Ramos (cell line): ENCODE results near the gene VPS51.

ENCODE experiments used
- in situ Hi-C: fragments of 300-500 bp; cut with MboI; formaldehyde crosslinking; loops from one replicate; pipeline ENCODE4 v1.14.3; 2022; ENCODE audit warnings: low sequenced_read_pairs; ENCODE audit not compliant: unreplicated experiment

The VPS51 gene

DNA sequence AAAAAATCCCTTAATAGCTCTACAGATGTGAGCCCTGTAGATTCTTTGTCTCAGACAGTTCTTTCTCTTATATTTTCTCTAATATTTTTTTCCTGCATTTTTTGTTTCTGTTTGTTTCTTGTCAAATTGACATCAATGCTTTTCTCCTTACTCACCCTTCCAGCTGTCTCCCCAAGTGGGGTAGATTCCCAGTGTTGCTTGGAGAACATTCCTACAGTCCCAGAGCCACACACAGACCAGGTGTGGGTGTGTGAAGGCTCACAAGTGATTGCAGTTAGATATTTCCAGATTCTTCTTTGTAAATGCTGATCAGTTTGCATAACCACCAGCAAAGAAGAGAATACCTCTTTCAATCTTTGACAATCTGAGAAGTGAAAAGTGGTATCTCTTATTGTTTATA lies 7.5 kb downstream of the VPS51 start:
- in situ Hi-C loops: no loop called here

- in situ Hi-C loops: no loop called here
Observed at GRCh38 chr11:65104628-65105027, 8.6 kb downstream of the VPS51 start.

- in situ Hi-C loops: no loop called here
Observed at GRCh38 chr11:65107078-65107477, 11.1 kb downstream of the VPS51 start.

DNA sequence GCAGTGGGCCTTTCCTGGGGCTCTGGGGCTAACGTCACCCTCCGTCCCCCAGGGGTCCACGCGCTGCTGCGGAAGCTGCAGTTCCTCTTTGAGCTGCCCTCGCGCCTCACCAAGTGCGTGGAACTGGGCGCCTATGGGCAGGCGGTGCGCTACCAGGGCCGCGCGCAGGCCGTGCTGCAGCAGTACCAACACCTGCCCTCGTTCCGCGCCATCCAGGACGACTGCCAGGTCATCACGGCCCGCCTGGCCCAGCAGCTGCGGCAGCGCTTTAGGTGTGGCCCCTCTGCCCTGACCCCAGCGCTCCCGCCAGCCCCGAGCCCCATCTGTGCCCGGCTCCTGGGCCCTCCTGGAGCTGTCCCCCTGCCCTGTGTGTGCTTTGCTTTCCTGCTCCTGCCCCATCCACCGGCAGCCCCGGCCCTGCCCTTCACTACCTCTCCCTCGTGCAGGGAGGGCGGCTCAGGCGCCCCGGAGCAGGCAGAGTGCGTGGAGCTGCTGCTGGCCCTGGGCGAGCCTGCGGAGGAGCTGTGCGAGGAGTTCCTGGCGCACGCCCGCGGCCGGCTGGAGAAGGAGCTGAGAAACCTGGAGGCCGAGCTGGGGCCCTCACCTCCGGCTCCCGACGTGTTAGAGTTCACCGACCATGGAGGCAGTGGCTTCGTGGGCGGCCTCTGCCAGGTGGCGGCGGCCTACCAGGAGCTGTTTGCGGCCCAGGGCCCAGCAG lies 11.9 kb downstream of the VPS51 start:
- in situ Hi-C loops: no loop called here

DNA sequence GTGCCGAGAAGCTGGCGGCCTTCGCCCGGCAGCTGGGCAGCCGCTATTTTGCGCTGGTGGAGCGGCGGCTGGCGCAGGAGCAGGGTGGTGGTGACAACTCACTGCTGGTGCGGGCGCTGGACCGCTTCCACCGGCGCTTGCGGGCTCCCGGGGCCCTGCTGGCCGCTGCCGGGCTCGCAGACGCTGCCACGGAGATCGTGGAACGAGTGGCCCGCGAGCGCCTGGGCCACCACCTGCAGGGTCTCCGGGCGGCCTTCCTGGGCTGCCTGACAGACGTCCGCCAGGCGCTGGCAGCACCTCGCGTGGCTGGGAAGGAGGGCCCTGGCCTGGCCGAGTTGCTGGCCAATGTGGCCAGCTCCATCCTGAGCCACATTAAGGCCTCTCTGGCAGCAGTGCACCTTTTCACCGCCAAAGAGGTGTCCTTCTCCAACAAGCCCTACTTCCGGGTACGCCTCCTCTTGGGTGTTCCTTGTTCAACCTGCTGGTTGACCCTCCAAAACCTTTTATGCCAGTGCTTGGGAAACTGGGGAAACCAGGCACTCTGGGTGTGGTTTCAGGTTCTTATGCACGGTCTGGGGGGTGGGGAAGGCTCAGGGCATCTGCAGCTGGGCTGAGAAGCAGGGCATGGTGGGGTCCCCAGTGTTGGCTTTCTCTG lies 12.6 kb downstream of the VPS51 start:
- in situ Hi-C loops: no loop called here

GRCh38 chr11:65109231-65110198 lies 13.5 kb downstream of the VPS51 start:
- in situ Hi-C loops: loop anchor here (5.0 kb wide), 2 partner anchors 73 to 262 kb away; partner anchors contain the start of gene CAPN1

DNA sequence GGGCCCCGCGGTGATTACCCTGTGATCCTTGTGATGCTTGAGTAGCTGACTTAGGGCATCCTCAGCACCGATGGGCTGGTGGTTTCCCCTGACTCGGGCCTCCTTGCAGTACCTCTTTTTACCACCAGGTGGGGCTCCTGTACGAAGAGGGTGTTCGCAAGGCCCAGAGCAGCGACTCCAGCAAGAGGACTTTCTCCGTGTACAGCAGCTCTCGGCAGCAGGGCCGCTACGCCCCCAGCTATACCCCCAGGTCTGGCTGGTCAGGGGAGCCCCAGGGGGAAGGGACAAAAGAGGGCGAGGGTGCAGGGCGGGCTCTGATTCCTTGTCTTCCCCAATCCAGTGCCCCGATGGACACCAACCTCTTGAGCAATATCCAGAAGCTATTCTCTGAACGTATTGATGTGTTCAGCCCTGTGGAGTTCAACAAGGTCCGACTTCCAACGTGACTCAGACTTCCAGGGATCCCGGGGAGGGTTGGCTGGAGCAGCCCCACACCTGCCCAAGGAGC lies 14.4 kb downstream of the VPS51 start:
- in situ Hi-C loops: loop anchor here (5.0 kb wide), 2 partner anchors 72 to 263 kb away; partner anchors contain the start of gene CAPN1

GRCh38 chr11:65111159-65111743 lies 15.2 kb downstream of the VPS51 start:
- in situ Hi-C loops: loop anchor here (5.0 kb wide), 2 partner anchors 71 to 264 kb away; partner anchors contain the start of gene CAPN1

DNA sequence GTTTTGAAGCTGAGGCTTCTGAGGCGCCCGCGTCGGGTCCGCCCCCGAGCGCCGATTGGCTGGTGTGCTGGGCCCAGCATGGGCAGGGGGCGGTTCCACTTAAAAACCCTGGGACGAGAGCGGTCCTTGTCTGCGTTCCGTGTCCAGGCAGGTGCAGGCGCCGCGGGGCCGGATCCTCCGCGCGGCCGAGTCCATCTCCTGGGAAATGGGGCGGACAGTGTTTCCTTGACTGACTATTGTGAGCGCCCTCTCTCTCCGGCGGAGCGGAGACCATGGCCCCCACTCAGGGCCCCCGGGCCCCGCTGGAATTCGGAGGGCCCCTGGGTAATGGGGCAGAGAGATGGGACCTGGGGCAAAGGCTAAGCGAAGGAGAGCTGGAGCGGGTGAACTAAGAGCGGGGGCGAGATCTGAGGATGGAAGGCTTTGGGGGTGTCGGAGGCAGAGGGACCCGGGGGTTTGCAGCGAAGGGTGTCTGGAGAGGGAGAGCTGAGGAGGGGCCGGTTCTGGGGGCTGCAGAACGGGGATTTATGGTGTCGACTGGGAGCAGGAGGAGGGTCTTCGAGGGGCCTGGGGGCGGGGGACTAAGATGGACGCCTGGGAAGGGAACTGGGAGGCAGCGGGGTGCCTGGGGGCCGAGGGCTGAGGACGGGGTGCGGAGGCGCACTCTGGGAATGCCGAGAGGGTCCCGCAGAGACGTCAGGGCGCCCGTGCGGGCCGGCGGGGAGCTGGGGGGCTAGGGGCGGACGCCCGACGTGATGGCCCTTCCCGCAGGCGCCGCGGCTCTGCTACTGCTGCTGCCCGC lies 15.9 kb downstream of the VPS51 start, which contains the start of gene TM7SF2:
Gene TM7SF2, plus strand, starts transcription at position 129 of the 802 bp plus-strand sequence. Its CDS starts 144 bp downstream, at position 273.
- in situ Hi-C loops: loop anchor here (5.0 kb wide), 2 partner anchors 70 to 265 kb away; partner anchors contain the start of gene CAPN1

DNA sequence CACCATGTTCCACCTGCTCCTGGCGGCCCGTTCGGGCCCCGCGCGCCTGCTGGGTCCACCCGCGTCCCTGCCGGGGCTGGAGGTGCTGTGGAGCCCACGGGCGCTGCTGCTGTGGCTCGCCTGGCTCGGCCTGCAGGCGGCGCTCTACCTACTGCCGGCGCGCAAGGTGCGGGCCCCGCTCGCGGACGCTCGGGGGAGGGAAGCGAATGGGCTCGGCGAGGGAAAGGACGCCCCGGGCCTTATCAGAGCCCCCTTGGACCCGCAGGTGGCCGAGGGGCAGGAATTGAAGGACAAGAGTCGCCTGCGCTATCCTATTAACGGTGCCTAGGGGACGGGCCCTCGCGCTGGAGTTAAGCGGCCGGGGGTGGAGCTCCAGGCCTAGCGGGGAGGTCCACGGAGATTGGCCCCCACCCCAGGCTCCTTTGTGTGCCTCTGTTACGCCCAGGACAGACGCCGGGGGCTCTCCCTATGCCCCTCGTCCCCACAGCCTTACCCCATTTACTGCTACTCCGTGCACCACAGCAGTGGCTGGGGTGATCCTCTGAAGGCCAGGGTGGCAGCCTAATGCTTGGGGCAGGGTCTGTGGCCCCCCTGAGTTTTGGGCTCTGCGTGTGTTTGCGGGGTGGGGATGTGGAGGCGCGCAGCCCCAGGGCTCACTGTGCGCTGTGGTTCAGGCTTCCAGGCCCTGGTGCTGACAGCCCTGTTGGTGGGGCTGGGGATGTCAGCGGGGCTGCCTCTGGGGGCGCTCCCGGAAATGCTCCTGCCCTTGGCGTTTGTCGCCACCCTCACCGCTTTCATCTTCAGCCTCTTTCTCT lies 16.7 kb downstream of the VPS51 start:
- in situ Hi-C loops: loop anchor here (5.0 kb wide), 2 partner anchors 70 to 265 kb away; partner anchors contain the start of gene CAPN1

DNA sequence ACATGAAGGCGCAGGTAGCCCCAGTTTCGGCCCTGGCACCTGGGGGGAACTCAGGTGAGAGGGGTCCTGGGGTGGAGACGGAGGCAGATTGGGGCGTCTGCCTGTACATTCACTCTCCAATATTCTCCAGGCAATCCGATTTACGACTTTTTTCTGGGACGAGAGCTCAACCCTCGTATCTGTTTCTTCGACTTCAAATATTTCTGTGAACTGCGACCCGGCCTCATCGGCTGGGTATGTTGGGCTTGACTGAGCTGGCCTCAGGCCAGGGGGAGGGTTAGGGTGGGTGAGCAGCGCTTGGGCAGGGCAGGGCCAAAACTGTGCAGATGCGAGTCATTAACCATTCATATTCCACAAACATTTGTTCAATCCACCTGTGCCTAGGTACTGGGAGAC lies 17.3 kb downstream of the VPS51 start:
- in situ Hi-C loops: loop anchor here (5.0 kb wide), 2 partner anchors 69 to 266 kb away; partner anchors contain the start of gene CAPN1

DNA sequence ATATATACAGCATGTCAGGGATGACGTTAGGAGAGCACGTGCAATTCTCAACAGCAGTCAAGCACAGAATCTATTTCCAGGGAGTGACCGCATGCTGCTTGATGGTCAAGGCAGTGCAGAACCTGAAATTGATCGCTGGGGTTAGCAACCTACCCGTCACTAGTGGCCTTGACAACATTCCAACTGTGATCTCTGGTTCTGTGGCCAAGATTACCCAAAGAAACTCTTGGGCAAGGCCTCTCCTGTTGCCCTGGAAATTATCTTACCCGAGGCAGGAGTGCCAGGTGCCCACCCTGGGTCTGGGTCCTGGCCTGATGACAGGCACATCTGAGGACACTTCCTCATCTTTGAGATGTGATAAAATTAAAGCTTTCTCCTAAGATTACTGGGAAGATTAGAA lies 17.8 kb downstream of the VPS51 start:
- in situ Hi-C loops: loop anchor here (5.0 kb wide), 2 partner anchors 68 to 267 kb away; partner anchors contain the start of gene CAPN1

- in situ Hi-C loops: loop anchor here (5.0 kb wide), 2 partner anchors 68 to 267 kb away; partner anchors contain the start of gene CAPN1
Observed at GRCh38 chr11:65114538-65115171, 18.6 kb downstream of the VPS51 start.

GRCh38 chr11:65115361-65116082 lies 19.5 kb downstream of the VPS51 start:
- in situ Hi-C loops: no loop called here

DNA sequence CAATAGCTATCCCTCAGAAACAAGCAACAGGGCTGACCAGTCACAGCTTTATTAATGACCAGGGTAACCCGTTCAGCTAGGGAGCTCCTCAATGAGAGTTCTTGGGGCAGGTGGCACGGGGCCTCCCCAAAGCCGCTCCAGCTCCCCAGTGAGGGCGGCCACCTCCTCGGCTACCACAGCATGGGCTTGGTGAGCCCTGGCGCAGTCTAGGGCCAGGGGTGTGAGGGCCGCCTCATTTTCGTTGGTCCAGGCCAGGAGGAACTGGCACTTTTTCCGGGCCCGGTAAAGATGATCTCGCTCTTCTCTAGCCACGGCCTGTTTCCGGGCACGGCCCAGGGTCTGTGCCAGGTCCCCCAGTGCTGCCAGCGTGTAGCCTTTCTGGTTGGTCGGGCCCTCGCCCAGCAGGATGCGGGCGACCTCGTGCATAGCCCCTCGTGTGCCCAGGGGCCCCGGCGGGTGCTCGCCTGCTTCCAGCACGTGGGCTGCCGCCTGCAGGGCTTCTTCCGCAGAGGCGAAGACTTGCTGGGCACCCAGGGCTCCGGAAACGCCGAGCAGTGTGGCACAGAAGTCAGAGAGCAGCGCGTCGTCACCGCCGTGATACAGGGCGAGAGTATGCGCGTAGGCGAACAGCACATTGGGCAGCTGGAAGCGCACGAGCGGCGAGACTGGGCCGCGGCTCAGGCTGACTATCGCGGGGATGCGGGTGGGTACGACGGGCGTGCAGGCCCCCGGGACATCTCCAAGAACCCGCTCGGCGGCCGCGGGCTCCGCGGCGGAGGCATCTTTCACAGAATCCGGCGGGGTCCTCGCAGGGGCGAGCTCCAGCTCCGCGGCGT lies 20.6 kb downstream of the VPS51 start:
- in situ Hi-C loops: no loop called here
